Body of pancreas (tissue), 4 donors: ENCODE results near the gene CASP7. TPM values are rescaled to one million over a fixed set of nuclear protein-coding genes. Genes with fewer than 3 reads are reported as not detected.
A peak's percentile ranks its signal among the peaks of the same experiment; 100 is the strongest.

Source experiments
- ATAC-seq: fragments of 150-250 bp; one replicate; pipeline ENCODE4 v1.9.1; 2016
- DNase-seq, 4 donors: peaks; one replicate each; pipeline ENCODE4 v3.0.0-alpha.2; 2019
- H3K27ac ChIP-seq, 4 donors: fragments of 200-600 bp; sonication (generic); 1 replicate in 3 of 4; 2 replicates in 1 of 4; pipeline versions ENCODE4 v1.5.1 to v1.6.1; 2016 to 2019; ENCODE audit warnings: mild to moderate bottlenecking in 1 of 4, mixed read lengths in 1 of 4, moderate library complexity in 1 of 4
- H3K27me3 ChIP-seq, 2 donors: fragments of 200-600 bp; sonication (generic); one replicate each; pipeline ENCODE4 v1.6.0; 2016; ENCODE audit warnings: mild to moderate bottlenecking in 1 of 2
- H3K36me3 ChIP-seq, 2 donors: fragments of 200-600 bp; sonication (generic); replicated peaks in 1 of 2; 2 replicates each; pipeline ENCODE4 v1.5.1; 2016; ENCODE audit warnings: low read depth in 2 of 2; ENCODE audit not compliant: insufficient read depth in 1 of 2
- H3K4me1 ChIP-seq: fragments of 200-600 bp; sonication (generic); one replicate; pipeline ENCODE4 v1.6.0; 2016
- H3K4me3 ChIP-seq, 2 donors: fragments of 200-600 bp; sonication (generic); 1 replicate in 1 of 2; 2 replicates in 1 of 2; pipeline ENCODE4 v1.5.1; 2016 to 2019
- H3K9me3 ChIP-seq, 3 donors: fragments of 200-600 bp; sonication (generic); 1 replicate in 2 of 3; 2 replicates in 1 of 3; pipeline ENCODE4 v1.5.1; 2016
- POLR2A ChIP-seq, 3 donors: fragments of 450-650 bp; IDR thresholded peaks; one replicate each; pipeline ENCODE4 v1.6.1; 2016; ENCODE audit warnings: antibody characterized with exemption in 3 of 3, mild to moderate bottlenecking in 2 of 3
- WGBS, 2 donors: methylation state at CpG; one replicate each; pipeline ENCODE4 v1.1.5; 2017; 5-methylcytosine and 5-hydroxymethylcytosine counted together
- intact Hi-C: fragments of 100-400 bp; cut with DNase I; formaldehyde crosslinking; loops from one replicate; pipeline ENCODE4 v1.15.1; 2023
- total RNA-seq, 2 donors: library from RNA; depleted of rRNA; stranded (reverse); fragments of >200 nt; gene quantifications; one replicate each; pipeline ENCODE4 v1.1.0, GENCODE V29; 2016
- TF ChIP-seq, protein P1 (sequence below), 7 experiments: fragments of 450-650 bp in 4 of 7; fragments of 200-600 bp in 3 of 7; sonication (generic) in 3 of 7; IDR thresholded peaks; one replicate each; pipeline ENCODE4 v1.5.1; 2016 to 2019; ENCODE audit warnings: antibody characterized with exemption in 7 of 7

Gene CASP7
- total RNA-seq, 2 donors from 2014 or later = 11.2 to 23.1 TPM

DNA sequence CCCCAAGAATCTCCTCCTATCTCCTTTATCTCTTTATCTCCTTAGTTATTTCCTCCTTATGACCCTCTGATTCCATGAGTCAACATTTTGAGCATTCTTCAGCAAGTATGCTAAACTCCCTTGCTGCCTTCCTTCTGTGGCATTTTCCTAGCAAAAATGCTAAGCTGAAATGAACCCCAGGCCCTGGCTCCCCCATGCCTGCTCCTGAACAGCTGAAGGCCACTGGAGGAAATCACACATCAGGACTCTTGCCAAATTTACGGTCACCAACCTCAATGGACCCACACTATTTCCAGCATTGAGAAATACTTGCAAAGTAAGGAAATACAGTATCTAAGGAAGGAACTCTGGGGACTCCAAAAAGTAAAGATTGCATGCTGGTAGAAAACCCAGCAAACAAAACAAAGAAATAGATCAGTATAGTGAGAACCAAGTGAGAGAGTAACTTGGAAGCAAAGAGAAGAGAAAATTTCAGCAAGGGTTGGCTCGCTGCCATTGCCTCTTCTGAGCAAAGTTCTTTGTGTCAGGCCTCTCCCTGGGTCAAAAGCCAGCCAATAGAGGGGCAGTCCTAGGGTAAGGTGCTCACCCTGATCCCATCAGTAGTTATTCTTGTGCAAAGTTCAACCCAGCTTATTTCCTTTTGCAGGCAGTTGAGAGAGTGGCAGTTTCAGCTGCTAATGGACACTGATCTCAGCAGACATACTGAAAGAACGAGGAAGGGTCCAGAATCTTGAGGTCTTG, 66.7 kb downstream of the CASP7 start:
- intact Hi-C loops = no loop called here
- DNase-seq = peak in 1 of 4 donors; percentile 26

DNA sequence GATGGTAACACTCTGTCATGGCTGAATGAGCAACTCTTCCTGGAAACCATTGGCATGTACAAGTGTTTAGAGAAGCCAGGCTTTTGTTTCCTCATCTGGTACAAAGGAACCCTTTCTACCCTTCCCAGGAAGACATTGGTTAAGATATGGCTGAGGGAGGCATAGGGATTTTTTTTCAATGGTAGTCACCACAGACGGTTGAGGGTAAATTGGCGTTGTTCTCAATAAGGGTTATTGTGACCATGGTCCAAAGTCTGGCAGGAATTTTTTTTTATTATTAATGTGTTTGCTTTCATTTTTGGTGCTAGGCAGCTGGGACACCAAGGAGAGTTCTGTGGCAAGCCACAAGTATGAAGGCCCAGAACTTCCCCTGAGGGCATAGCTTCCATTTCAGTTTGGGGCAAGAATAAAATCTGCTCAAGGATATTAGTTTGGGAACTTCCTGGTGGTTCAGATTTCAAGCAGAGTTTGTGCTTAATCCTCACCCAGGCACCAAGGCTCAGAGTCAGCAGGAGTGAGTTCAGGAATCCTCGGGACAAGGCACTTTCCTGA, 71.5 kb downstream of the CASP7 start, which contains the start of gene PLEKHS1:
Gene PLEKHS1 (plus strand): TSS at position 502 of the 552 bp plus-strand sequence. CDS start 3,596 bp downstream, outside the sequence.
- intact Hi-C loops = no loop called here
- peak within 1 kb of the TSS in 3 of 4 donors; percentile 34 to 78 (median 44) for H3K27ac ChIP-seq
- 66 to 68% methylated on average over 3 of the region's 3 CpGs for WGBS, 2 donors

More for the DNA sequence above, 66.7 kb downstream of the CASP7 start:
- WGBS, 2 donors = 40 to 61% methylated on average over 3 of the region's 3 CpGs
- H3K9me3 ChIP-seq = no peaks in the 10 kb centered on the region
- no peak for TF ChIP-seq POLR2A (IDR thresholded peaks at IDR 0.05)
- TF ChIP-seq, protein P1, sequence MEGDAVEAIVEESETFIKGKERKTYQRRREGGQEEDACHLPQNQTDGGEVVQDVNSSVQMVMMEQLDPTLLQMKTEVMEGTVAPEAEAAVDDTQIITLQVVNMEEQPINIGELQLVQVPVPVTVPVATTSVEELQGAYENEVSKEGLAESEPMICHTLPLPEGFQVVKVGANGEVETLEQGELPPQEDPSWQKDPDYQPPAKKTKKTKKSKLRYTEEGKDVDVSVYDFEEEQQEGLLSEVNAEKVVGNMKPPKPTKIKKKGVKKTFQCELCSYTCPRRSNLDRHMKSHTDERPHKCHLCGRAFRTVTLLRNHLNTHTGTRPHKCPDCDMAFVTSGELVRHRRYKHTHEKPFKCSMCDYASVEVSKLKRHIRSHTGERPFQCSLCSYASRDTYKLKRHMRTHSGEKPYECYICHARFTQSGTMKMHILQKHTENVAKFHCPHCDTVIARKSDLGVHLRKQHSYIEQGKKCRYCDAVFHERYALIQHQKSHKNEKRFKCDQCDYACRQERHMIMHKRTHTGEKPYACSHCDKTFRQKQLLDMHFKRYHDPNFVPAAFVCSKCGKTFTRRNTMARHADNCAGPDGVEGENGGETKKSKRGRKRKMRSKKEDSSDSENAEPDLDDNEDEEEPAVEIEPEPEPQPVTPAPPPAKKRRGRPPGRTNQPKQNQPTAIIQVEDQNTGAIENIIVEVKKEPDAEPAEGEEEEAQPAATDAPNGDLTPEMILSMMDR (IDR thresholded peaks at IDR 0.05) = no peak
- peak overlapping the region in 2 of 4 donors; percentile 37 to 60 for H3K27ac ChIP-seq
- H3K4me1 ChIP-seq = peaks cover 12% of the 10 kb centered on the region
- no peak overlapping the region for H3K4me3 ChIP-seq
- ATAC-seq = no peak
- no peaks in the 10 kb centered on the region for H3K36me3 ChIP-seq
- H3K27me3 ChIP-seq = no peaks in the 10 kb centered on the region

DNA sequence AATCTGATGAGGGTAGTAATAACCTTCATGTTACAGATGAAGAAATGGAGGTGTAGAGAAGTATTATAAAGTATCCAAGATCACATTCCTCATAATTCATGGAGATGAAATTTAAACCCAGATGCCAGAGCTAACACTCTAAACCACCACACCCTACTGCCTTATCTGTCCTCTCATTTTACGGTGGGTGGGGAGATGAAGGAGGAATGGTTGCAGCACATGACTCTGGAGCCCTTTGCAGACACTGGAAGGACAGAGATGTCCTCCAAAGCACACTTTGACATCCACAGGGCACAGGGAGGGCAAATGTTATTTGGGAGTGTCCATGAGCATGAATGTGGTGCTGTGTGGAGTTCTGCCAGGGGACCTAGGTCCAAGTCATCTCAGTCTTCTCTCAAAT, 72.8 kb downstream of the CASP7 start:
- DNase-seq = no peak
- no peaks in the 10 kb centered on the region for H3K36me3 ChIP-seq
- intact Hi-C loops = no loop called here
- H3K27me3 ChIP-seq = no peaks in the 10 kb centered on the region
- 30 to 33% methylated on average over 1 of the region's 1 CpG for WGBS, 2 donors
- peaks cover 6% of the 10 kb centered on the region for H3K4me1 ChIP-seq
- no peak for ATAC-seq
- no peak overlapping the region for H3K4me3 ChIP-seq
- no peak for TF ChIP-seq POLR2A (IDR thresholded peaks at IDR 0.05)
- TF ChIP-seq, protein P1 (IDR thresholded peaks at IDR 0.05) = no peak
- H3K9me3 ChIP-seq = no peaks in the 10 kb centered on the region
- H3K27ac ChIP-seq = peak overlapping the region in 2 of 4 donors; percentile 44 to 78

More for the DNA sequence above, 71.5 kb downstream of the CASP7 start, which contains the start of gene PLEKHS1:
- Histone ChIP-seq H3K4me3 (peak within 1 kb of the TSS in 1 of 2 donors; percentile 14), H3K27me3 (no peaks in the 10 kb centered on the region), H3K4me1 (peaks cover 12% of the 10 kb centered on the region), H3K9me3 (no peaks in the 10 kb centered on the region), H3K36me3 (no peaks in the 10 kb centered on the region)
- DNase-seq = no peak
- peak; percentile 65 for ATAC-seq
- TF ChIP-seq, protein P1 (IDR thresholded peaks at IDR 0.05) = no peak
- peak in 2 of 3 donors; percentile 29 to 50 for TF ChIP-seq POLR2A (IDR thresholded peaks at IDR 0.05)

DNA sequence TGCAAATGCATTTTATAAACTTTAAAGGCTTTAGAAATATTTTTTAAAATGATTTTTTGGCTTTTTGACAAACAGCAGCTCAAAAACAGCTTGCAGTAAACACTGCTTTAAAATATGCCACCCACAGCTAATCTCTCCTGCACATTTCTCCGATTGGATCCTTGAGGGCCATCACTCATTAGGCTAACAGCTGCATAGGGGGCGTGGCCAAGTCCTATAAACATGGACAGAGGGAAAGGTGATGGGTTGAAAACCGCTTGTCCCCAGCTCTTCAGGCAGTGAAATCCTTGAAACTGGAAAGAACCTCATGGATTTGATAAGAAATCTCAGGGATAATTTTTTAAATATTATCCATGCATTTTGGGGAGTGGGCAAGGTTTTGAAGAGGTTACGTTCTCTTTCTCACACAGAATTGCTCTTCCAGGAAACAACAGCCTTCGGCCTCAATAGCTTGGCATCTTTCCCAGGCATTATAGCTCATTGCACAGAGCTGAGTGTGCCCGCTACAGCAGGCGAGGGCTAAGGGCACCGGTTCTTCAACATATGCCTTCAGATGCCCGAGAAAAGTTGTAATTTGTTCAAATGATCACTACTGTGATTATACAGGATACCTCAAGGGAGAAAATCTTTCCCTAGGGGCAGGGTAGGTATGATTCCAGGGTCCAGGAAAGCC, 73.4 kb downstream of the CASP7 start:
- no peak for ATAC-seq
- Histone ChIP-seq H3K9me3 (no peaks in the 10 kb centered on the region), H3K27me3 (no peaks in the 10 kb centered on the region), H3K4me3 (no peak overlapping the region), H3K27ac (peak overlapping the region in 2 of 4 donors; percentile 7 to 78), H3K36me3 (no peaks in the 10 kb centered on the region), H3K4me1 (peaks cover 6% of the 10 kb centered on the region)
- 50 to 55% methylated on average over 9 of the region's 9 CpGs for WGBS, 2 donors
- intact Hi-C loops = no loop called here
- DNase-seq = peak in 2 of 4 donors; percentile 22 to 27
- TF ChIP-seq POLR2A (IDR thresholded peaks at IDR 0.05) = no peak
- TF ChIP-seq, protein P1 (IDR thresholded peaks at IDR 0.05) = no peak
